Activated naive CD8-positive, alpha-beta T cell (primary cell): ENCODE data around the gene RNMT.

Experiments
- H3K27ac Mint-ChIP-seq: one replicate; pipeline ENCODE4 v1.8.0; 2021; ENCODE audit warnings: mixed read lengths
- H3K27me3 Mint-ChIP-seq: one replicate; pipeline ENCODE4 v1.8.0; 2021; ENCODE audit warnings: mixed read lengths
- H3K36me3 Mint-ChIP-seq: one replicate; pipeline ENCODE4 v1.8.0; 2021; ENCODE audit warnings: mixed read lengths
- H3K4me1 Mint-ChIP-seq: one replicate; pipeline ENCODE4 v1.8.0; 2021; ENCODE audit warnings: low read depth, mixed read lengths
- H3K4me3 Mint-ChIP-seq: one replicate; pipeline ENCODE4 v1.8.0; 2021; ENCODE audit warnings: mild to moderate bottlenecking, mixed read lengths
- H3K9me3 Mint-ChIP-seq: one replicate; pipeline ENCODE4 v1.8.0; 2021; ENCODE audit warnings: low read depth, mixed read lengths

RNMT gene

GRCh38 chr18:13811993-13812392, 85.5 kb downstream of the RNMT start:
- Mint-ChIP-seq H3K36me3 (no peaks in the 10 kb centered on the region), H3K4me1 (no peaks in the 10 kb centered on the region), H3K27me3 (no peaks in the 10 kb centered on the region), H3K4me3 (no peak overlapping the region), H3K9me3 (no peaks in the 10 kb centered on the region), H3K27ac (no peak overlapping the region)

GRCh38 chr18:13813271-13813849, 86.9 kb downstream of the RNMT start:
- Mint-ChIP-seq H3K4me1 (no peaks in the 10 kb centered on the region), H3K9me3 (no peaks in the 10 kb centered on the region), H3K4me3 (no peak overlapping the region), H3K36me3 (no peaks in the 10 kb centered on the region), H3K27ac (no peak overlapping the region), H3K27me3 (no peaks in the 10 kb centered on the region)
